ENCODE data around the gene FRAS1. TPM values are rescaled to one million over a fixed set of nuclear protein-coding genes. Genes with fewer than 3 reads are reported as not detected.

FRAS1 gene
- total RNA-seq, 1 experiment from 2014 or later, result 82.0 TPM

GRCh38 chr4:78166622-78167021 lies 109.5 kb downstream of the FRAS1 start:
- no peak overlapping the region for H3K4me3 Mint-ChIP-seq
- peaks cover 71% of the 10 kb centered on the region for H3K4me1 Mint-ChIP-seq
- H3K27me3 Mint-ChIP-seq (ENCODE audit: low read depth), result no peaks in the 10 kb centered on the region
- H3K9me3 Mint-ChIP-seq, result no peaks in the 10 kb centered on the region
- ChIA-PET POLR2A (no interaction called here), CTCF (no interaction called here)
- DNase-seq (ENCODE audit: low spot score), result no peak
- no peaks in the 10 kb centered on the region for H3K36me3 Mint-ChIP-seq
- no peak for ATAC-seq
- TF ChIP-seq USF2 (CRISPR knock-in tag; IDR thresholded peaks at IDR 0.05) (no peak), ZNF138 (CRISPR knock-in tag; conservative IDR thresholded peaks at IDR 0.05) (no peak), ARID4B (CRISPR knock-in tag; IDR thresholded peaks at IDR 0.05; ENCODE audit: borderline replicate concordance) (no peak), FOXP1 (CRISPR knock-in tag; IDR thresholded peaks at IDR 0.05; ENCODE audit: borderline replicate concordance) (no peak), ZNF281 (CRISPR knock-in tag; IDR thresholded peaks at IDR 0.05) (no peak), CREB1 (CRISPR knock-in tag; IDR thresholded peaks at IDR 0.05) (no peak), ZNF423 (CRISPR knock-in tag; IDR thresholded peaks at IDR 0.05) (no peak), RORB (CRISPR knock-in tag; IDR thresholded peaks at IDR 0.05) (no peak), IRF2 (CRISPR knock-in tag; IDR thresholded peaks at IDR 0.05; ENCODE audit: borderline replicate concordance, low read depth) (no peak), ATF6 (CRISPR knock-in tag; IDR thresholded peaks at IDR 0.05) (no peak), NFE2L1 (CRISPR knock-in tag; IDR thresholded peaks at IDR 0.05) (no peak), E2F4 (CRISPR knock-in tag; IDR thresholded peaks at IDR 0.05; ENCODE audit: borderline replicate concordance, low read depth) (no peak), ZNF232 (CRISPR knock-in tag; IDR thresholded peaks at IDR 0.05) (no peak), ATF2 (CRISPR knock-in tag; IDR thresholded peaks at IDR 0.05; ENCODE audit: borderline replicate concordance, low read depth) (no peak), ATF3 (CRISPR knock-in tag; conservative IDR thresholded peaks at IDR 0.05) (no peak), ETV6 (CRISPR knock-in tag; IDR thresholded peaks at IDR 0.05) (no peak), E2F1 (CRISPR knock-in tag; IDR thresholded peaks at IDR 0.05) (no peak), ZNF416 (CRISPR knock-in tag; IDR thresholded peaks at IDR 0.05) (no peak)
- no peak overlapping the region; the same call in 1 of the 2 replicates for H3K27ac Mint-ChIP-seq

Measured in WTC11 (cell line).